ENCODE measurements around the gene XRCC3.

- TF ChIP-seq, protein P1, sequence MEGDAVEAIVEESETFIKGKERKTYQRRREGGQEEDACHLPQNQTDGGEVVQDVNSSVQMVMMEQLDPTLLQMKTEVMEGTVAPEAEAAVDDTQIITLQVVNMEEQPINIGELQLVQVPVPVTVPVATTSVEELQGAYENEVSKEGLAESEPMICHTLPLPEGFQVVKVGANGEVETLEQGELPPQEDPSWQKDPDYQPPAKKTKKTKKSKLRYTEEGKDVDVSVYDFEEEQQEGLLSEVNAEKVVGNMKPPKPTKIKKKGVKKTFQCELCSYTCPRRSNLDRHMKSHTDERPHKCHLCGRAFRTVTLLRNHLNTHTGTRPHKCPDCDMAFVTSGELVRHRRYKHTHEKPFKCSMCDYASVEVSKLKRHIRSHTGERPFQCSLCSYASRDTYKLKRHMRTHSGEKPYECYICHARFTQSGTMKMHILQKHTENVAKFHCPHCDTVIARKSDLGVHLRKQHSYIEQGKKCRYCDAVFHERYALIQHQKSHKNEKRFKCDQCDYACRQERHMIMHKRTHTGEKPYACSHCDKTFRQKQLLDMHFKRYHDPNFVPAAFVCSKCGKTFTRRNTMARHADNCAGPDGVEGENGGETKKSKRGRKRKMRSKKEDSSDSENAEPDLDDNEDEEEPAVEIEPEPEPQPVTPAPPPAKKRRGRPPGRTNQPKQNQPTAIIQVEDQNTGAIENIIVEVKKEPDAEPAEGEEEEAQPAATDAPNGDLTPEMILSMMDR (conservative IDR thresholded peaks at IDR 0.05; ENCODE audit: low read depth, low read length), result no peak
- TF ChIP-seq EZH2 (IDR thresholded peaks at IDR 0.05; ENCODE audit: low read length, unreplicated experiment), result no peak
- TF ChIP-seq EZH2phosphoT487 (IDR thresholded peaks at IDR 0.05; ENCODE audit: borderline replicate concordance, low read length), result no peak
Observed at GRCh38 chr14:103738701-103739451, 23.6 kb upstream of the XRCC3 start.
